Ishikawa (cell line): ENCODE results near the gene OSBPL9.
"Not testable (repeated sequence)": the region's sequence is repeated elsewhere in the genome, so short reads cannot be mapped to it uniquely, and the experiment has no call there.

ENCODE experiments used
- CREB1 ChIP-seq: IDR thresholded peaks from 2 replicates; pipeline ENCODE4 v1.6.1; 2012; ENCODE audit warnings: low read depth
- EP300 ChIP-seq: IDR thresholded peaks from 2 replicates; pipeline ENCODE4 v1.6.1; 2012; ENCODE audit warnings: borderline replicate concordance
- RAD21 ChIP-seq: IDR thresholded peaks from 2 replicates; pipeline ENCODE4 v1.6.1; 2012; ENCODE audit warnings: low read depth
- TAF1 ChIP-seq: IDR thresholded peaks from 2 replicates; pipeline ENCODE4 v1.6.1; 2012; ENCODE audit warnings: low read depth, mild to moderate bottlenecking
- TCF12 ChIP-seq: IDR thresholded peaks from 2 replicates; pipeline ENCODE4 v1.6.1; 2012; ENCODE audit warnings: low read depth
- TEAD4 ChIP-seq: IDR thresholded peaks from 2 replicates; pipeline ENCODE4 v1.6.1; 2012
- TF ChIP-seq, protein P1 (sequence below): IDR thresholded peaks from 2 replicates; pipeline ENCODE4 v1.6.1; 2012

DNA sequence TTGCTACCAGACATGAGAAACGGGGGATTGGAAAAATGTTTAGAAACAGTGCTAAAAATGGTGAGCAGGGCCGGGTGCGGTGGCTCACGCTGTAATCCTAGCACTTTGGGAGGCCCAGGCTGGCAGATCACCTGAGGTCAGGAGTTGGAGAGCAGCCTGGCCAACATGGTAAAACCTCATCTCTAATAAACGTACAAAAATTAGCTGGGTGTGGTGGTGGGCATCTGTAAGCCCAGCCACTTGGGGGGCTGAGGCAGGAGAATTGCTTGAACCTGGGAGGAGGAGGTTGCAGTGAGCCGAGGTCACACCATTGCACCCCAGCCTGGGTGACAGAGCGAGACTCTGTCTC is 116.5 kb downstream of the OSBPL9 start:
- TF ChIP-seq TAF1, TEAD4, TCF12, EP300, RAD21, CREB1: not testable (repeated sequence)
- TF ChIP-seq, protein P1, sequence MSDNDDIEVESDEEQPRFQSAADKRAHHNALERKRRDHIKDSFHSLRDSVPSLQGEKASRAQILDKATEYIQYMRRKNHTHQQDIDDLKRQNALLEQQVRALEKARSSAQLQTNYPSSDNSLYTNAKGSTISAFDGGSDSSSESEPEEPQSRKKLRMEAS: not testable (repeated sequence)
